ENCODE results near the gene SMIM14.
"Not testable (repeated sequence)": the region's sequence is repeated elsewhere in the genome, so short reads cannot be mapped to it uniquely, and the experiment has no call there.

Gene SMIM14

GRCh38 chr4:39638354-39639239, at the start of gene SMIM14:
Gene SMIM14 (minus strand): TSS chr4:39638865. CDS start chr4:39605145, 33,720 bp downstream.
- in situ Hi-C loops (cut with MboI; ENCODE audit: low sequenced_read_pairs) = no loop called here

- in situ Hi-C loops (cut with MboI; ENCODE audit: low sequenced_read_pairs) = no loop called here
Measured at GRCh38 chr4:39687014-39687413, 48.3 kb upstream of the SMIM14 start.

- in situ Hi-C loops (cut with MboI; ENCODE audit: low sequenced_read_pairs) = no loop called here
Measured at GRCh38 chr4:39685990-39686389, 47.3 kb upstream of the SMIM14 start.

- in situ Hi-C loops (cut with MboI; ENCODE audit: low sequenced_read_pairs) = no loop called here
Measured at GRCh38 chr4:39682138-39682537, 43.5 kb upstream of the SMIM14 start.

GRCh38 chr4:39681003-39681402, 42.3 kb upstream of the SMIM14 start:
- in situ Hi-C loops (cut with MboI; ENCODE audit: low sequenced_read_pairs) = not testable (repeated sequence)

- in situ Hi-C loops (cut with MboI; ENCODE audit: low sequenced_read_pairs) = not testable (repeated sequence)
Measured at GRCh38 chr4:39675681-39676080, 37.0 kb upstream of the SMIM14 start.

- in situ Hi-C loops (cut with MboI; ENCODE audit: low sequenced_read_pairs) = not testable (repeated sequence)
Measured at GRCh38 chr4:39670296-39670695, 31.6 kb upstream of the SMIM14 start.

- in situ Hi-C loops (cut with MboI; ENCODE audit: low sequenced_read_pairs) = no loop called here
Measured at GRCh38 chr4:39668887-39669286, 30.2 kb upstream of the SMIM14 start.

- in situ Hi-C loops (cut with MboI; ENCODE audit: low sequenced_read_pairs) = no loop called here
Measured at GRCh38 chr4:39667706-39668105, 29.0 kb upstream of the SMIM14 start.

- in situ Hi-C loops (cut with MboI; ENCODE audit: low sequenced_read_pairs) = no loop called here
Measured at GRCh38 chr4:39664828-39665731, 26.4 kb upstream of the SMIM14 start.

GRCh38 chr4:39662683-39663082, 24.0 kb upstream of the SMIM14 start:
- in situ Hi-C loops (cut with MboI; ENCODE audit: low sequenced_read_pairs) = no loop called here

GRCh38 chr4:39660757-39661156, 22.1 kb upstream of the SMIM14 start:
- in situ Hi-C loops (cut with MboI; ENCODE audit: low sequenced_read_pairs) = no loop called here

GRCh38 chr4:39660045-39660444, 21.4 kb upstream of the SMIM14 start:
- in situ Hi-C loops (cut with MboI; ENCODE audit: low sequenced_read_pairs) = no loop called here

- in situ Hi-C loops (cut with MboI; ENCODE audit: low sequenced_read_pairs) = no loop called here
Measured at GRCh38 chr4:39658756-39659155, 20.1 kb upstream of the SMIM14 start.

- in situ Hi-C loops (cut with MboI; ENCODE audit: low sequenced_read_pairs) = no loop called here
Measured at GRCh38 chr4:39657465-39657864, 18.8 kb upstream of the SMIM14 start.

GRCh38 chr4:39656638-39657037, 18.0 kb upstream of the SMIM14 start:
- in situ Hi-C loops (cut with MboI; ENCODE audit: low sequenced_read_pairs) = not testable (repeated sequence)

- in situ Hi-C loops (cut with MboI; ENCODE audit: low sequenced_read_pairs) = no loop called here
Measured at GRCh38 chr4:39655876-39656275, 17.2 kb upstream of the SMIM14 start.

GRCh38 chr4:39655211-39655610, 16.5 kb upstream of the SMIM14 start:
- in situ Hi-C loops (cut with MboI; ENCODE audit: low sequenced_read_pairs) = no loop called here

- in situ Hi-C loops (cut with MboI; ENCODE audit: low sequenced_read_pairs) = not testable (repeated sequence)
Measured at GRCh38 chr4:39651586-39651985, 12.9 kb upstream of the SMIM14 start.

- in situ Hi-C loops (cut with MboI; ENCODE audit: low sequenced_read_pairs) = no loop called here
Measured at GRCh38 chr4:39649639-39650265, 11.1 kb upstream of the SMIM14 start.
